Lower leg skin (tissue), 3 donors: ENCODE measurements around the gene ENTPD1.

ENCODE experiments used
- CTCF ChIP-seq, 3 donors: fragments of 450-650 bp; IDR thresholded peaks; one replicate each; pipeline ENCODE4 v1.5.1; 2016; ENCODE audit warnings: antibody characterized with exemption in 3 of 3, mild to moderate bottlenecking in 3 of 3, moderate library complexity in 2 of 3
- POLR2A ChIP-seq, 2 donors: fragments of 450-650 bp; IDR thresholded peaks; one replicate each; pipeline ENCODE4 v1.6.1; 2016 to 2017; ENCODE audit warnings: antibody characterized with exemption in 2 of 2, mild to moderate bottlenecking in 1 of 2, moderate library complexity in 1 of 2

GRCh38 chr10:95796504-95796903, 40.5 kb downstream of the ENTPD1 start:
- TF ChIP-seq CTCF (IDR thresholded peaks at IDR 0.05) (no peak), POLR2A (IDR thresholded peaks at IDR 0.05) (no peak)
